Eye (tissue), 1 donor: ENCODE results near the gene ALDH9A1.

Experiments used
- DNase-seq: peaks from one replicate; pipeline ENCODE4 v3.0.0-alpha.2; 2015

Gene ALDH9A1

DNA sequence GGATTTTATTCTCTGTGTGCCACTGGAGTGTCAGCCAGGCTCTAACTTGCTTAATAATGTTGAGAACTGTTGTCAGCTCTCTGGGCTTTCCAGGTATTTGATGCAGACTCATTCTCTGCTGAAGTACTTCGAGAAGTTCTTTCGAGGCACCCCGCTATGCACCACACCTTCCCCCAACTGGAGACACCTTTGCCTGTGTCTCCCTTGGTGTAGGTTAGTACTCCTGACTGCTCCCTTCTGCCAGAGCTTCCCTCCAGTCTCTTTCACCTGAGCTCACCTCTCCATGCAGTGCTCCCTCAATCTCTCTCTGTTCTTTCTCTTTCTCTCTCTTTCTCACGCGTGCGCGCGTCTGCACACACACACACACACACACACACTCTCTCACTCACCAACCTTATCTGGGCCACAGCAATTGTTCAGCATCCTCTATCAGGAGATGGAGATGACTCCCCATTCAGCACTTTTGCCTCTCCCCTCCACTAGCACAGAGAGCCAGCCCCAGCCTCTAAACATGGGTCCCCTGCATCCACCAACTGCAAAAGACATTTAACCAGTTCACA lies 81.3 kb downstream of the ALDH9A1 start:
- DNase-seq: no peak

DNA sequence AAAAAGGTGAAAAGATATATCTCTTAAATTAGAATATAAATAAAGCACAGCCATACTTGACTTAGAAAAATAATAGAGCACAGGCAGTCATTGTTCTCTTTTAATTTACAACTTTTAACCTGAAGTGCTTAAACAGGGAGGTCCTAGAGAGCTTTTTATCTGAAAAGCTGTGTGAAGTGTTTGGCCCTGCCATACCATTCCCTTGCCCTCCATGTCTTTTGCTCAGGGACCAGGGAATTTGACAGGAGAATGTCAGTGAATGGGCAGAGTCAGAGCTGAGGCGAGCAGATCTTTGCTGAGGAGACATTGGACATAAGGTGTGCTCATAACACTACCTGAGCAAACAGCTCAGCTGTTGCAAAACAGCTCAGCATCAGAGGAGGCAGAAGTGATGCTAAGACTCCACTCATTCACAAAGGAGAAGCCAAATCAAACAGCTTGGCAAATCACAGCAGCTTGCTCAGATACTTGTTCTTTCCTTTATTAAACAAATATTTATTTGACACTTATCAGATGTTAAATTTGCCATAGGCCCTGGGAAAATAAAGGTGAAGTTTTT lies 82.2 kb downstream of the ALDH9A1 start:
- DNase-seq: no peak
